Neural progenitor cell (in vitro differentiated cells): ENCODE measurements around the gene RGS7. TPM values are rescaled to one million over a fixed set of nuclear protein-coding genes. Genes with fewer than 3 reads are reported as not detected.
A peak's percentile ranks its signal among the peaks of the same experiment; 100 is the strongest.

Experiments
- DNase-seq: peaks from one replicate; pipeline ENCODE4 v3.0.0-alpha.2; 2016; ENCODE audit warnings: low spot score
- H2AFZ ChIP-seq: fragments of 200-600 bp; sonication (generic); replicated peaks from 2 replicates; pipeline ENCODE4 v1.6.1; 2016; ENCODE audit warnings: antibody characterized with exemption
- H3F3A ChIP-seq: fragments of 200-600 bp; sonication (generic); 2 replicates; pipeline ENCODE4 v1.6.1; 2016; ENCODE audit warnings: antibody characterized with exemption, low read depth
- H3K27ac ChIP-seq: fragments of 200-600 bp; sonication (generic); 2 replicates; pipeline ENCODE4 v1.5.1; 2016; ENCODE audit warnings: mild to moderate bottlenecking
- H3K27me3 ChIP-seq: fragments of 200-600 bp; sonication (generic); 2 replicates; pipeline ENCODE4 v1.6.1; 2016; ENCODE audit warnings: mild to moderate bottlenecking, moderate library complexity
- H3K36me3 ChIP-seq: fragments of 200-600 bp; sonication (generic); 2 replicates; pipeline ENCODE4 v1.5.1; 2016
- H3K4me1 ChIP-seq: fragments of 200-600 bp; sonication (generic); 2 replicates; pipeline ENCODE4 v1.6.1; 2016; ENCODE audit warnings: mixed run types
- H3K4me2 ChIP-seq: fragments of 200-600 bp; sonication (generic); 2 replicates; pipeline ENCODE4 v1.6.1; 2016
- H3K4me3 ChIP-seq: fragments of 200-600 bp; sonication (generic); 2 replicates; pipeline ENCODE4 v1.5.1; 2016
- H3K79me2 ChIP-seq: fragments of 200-600 bp; sonication (generic); 2 replicates; pipeline ENCODE4 v1.6.1; 2016; ENCODE audit warnings: low read depth
- H3K9ac ChIP-seq: fragments of 200-600 bp; sonication (generic); 2 replicates; pipeline ENCODE4 v1.6.1; 2016
- H3K9me3 ChIP-seq: fragments of 200-600 bp; sonication (generic); 2 replicates; pipeline ENCODE4 v1.5.1; 2016; ENCODE audit warnings: low read depth
- H4K20me1 ChIP-seq: fragments of 200-600 bp; sonication (generic); 2 replicates; pipeline ENCODE4 v1.6.1; 2016; ENCODE audit warnings: low read depth
- H3K27ac Mint-ChIP-seq: 3 replicates; pipeline ENCODE4 v1.8.0; 2021; ENCODE audit warnings: mixed read lengths
- H3K27me3 Mint-ChIP-seq: 2 replicates; pipeline ENCODE4 v1.8.0; 2022; ENCODE audit warnings: low read depth, mild to moderate bottlenecking, inconsistent platforms, moderate library complexity, mixed read lengths; ENCODE audit not compliant: insufficient read depth
- H3K36me3 Mint-ChIP-seq: 3 replicates; pipeline ENCODE4 v1.8.0; 2021; ENCODE audit warnings: mixed read lengths
- H3K4me1 Mint-ChIP-seq: 3 replicates; pipeline ENCODE4 v1.8.0; 2021; ENCODE audit warnings: mixed read lengths
- H3K4me3 Mint-ChIP-seq: 3 replicates; pipeline ENCODE4 v1.8.0; 2021; ENCODE audit warnings: mild to moderate bottlenecking, moderate library complexity, mixed read lengths
- H3K9me3 Mint-ChIP-seq: 3 replicates; pipeline ENCODE4 v1.8.0; 2020; ENCODE audit warnings: mixed read lengths
- EZH2 ChIP-seq: fragments of 200-600 bp; sonication (generic); IDR thresholded peaks from 2 replicates; pipeline ENCODE4 v1.6.1; 2017; ENCODE audit warnings: antibody characterized with exemption, mild to moderate bottlenecking, moderate library complexity
- EZH2phosphoT487 ChIP-seq: fragments of 200-600 bp; sonication (generic); IDR thresholded peaks from 2 replicates; pipeline ENCODE4 v1.6.1; 2017; ENCODE audit warnings: antibody characterized with exemption
- total RNA-seq: library from RNA; depleted of rRNA; stranded (reverse); fragments of >200 nt; gene quantifications from 2 replicates; pipeline ENCODE4 v1.2.3, GENCODE V29; 2015; ENCODE audit warnings: low replicate concordance
- TF ChIP-seq, protein P1 (sequence below): fragments of 200-600 bp; sonication (generic); IDR thresholded peaks from 2 replicates; pipeline ENCODE4 v1.5.1; 2017; ENCODE audit warnings: antibody characterized with exemption, mild to moderate bottlenecking

RGS7 gene
- total RNA-seq, 1 donor from 2014 or later = not detected

DNA sequence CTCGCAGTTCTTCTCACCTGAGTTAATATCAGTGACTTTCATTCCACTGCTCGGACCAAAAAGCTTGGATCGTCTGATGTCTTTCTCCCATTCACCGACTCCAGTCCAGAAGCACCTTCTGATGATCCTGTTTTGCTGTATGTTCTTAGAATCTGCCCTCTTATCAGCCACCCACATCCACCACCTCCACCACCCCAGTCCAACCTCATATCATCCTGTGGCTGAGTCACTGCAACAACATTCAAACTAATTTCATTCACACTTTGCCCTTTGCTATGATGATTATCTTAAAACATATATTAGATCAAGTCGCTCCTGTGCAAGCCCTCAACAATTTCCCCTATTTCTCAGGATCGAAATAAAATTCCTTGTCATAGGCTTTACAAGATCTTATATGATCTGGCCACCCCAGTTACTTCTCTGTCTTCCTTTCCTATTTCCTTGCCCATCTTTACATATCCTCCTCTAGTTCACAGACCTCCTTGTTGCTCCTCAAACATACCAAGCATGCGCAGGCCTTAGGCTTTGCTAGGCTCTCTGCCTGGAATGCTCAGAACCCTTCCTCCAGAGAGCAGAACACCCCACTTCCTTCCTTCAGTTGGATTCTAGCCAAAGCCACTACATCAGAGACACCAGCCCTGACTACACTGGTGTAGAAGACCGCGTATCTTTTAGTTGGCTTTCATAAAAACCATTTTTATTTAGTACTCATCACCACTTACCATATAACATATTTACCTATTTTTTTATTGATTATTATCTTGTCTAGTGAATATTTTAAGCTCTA is 409.4 kb downstream of the RGS7 start:
- Histone ChIP-seq H3K4me3 (no peak overlapping the region), H3K4me2 (no peak overlapping the region), H3K79me2 (no peaks in the 10 kb centered on the region), H4K20me1 (no peaks in the 10 kb centered on the region), H3K27ac (no peak overlapping the region), H3K36me3 (no peaks in the 10 kb centered on the region), H3K9me3 (no peaks in the 10 kb centered on the region), H2AFZ (no peak overlapping the region), H3K9ac (no peak overlapping the region), H3K4me1 (no peaks in the 10 kb centered on the region), H3F3A (no peaks in the 10 kb centered on the region), H3K27me3 (no peaks in the 10 kb centered on the region)
- H3K27ac Mint-ChIP-seq = no peak overlapping the region
- no peaks in the 10 kb centered on the region for H3K36me3 Mint-ChIP-seq
- TF ChIP-seq EZH2 (no peak), EZH2phosphoT487 (no peak)
- TF ChIP-seq, protein P1, sequence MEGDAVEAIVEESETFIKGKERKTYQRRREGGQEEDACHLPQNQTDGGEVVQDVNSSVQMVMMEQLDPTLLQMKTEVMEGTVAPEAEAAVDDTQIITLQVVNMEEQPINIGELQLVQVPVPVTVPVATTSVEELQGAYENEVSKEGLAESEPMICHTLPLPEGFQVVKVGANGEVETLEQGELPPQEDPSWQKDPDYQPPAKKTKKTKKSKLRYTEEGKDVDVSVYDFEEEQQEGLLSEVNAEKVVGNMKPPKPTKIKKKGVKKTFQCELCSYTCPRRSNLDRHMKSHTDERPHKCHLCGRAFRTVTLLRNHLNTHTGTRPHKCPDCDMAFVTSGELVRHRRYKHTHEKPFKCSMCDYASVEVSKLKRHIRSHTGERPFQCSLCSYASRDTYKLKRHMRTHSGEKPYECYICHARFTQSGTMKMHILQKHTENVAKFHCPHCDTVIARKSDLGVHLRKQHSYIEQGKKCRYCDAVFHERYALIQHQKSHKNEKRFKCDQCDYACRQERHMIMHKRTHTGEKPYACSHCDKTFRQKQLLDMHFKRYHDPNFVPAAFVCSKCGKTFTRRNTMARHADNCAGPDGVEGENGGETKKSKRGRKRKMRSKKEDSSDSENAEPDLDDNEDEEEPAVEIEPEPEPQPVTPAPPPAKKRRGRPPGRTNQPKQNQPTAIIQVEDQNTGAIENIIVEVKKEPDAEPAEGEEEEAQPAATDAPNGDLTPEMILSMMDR = no peak
- no peaks in the 10 kb centered on the region for H3K4me1 Mint-ChIP-seq
- no peak for DNase-seq
- no peak overlapping the region for H3K4me3 Mint-ChIP-seq
- peaks cover 5% of the 10 kb centered on the region for H3K27me3 Mint-ChIP-seq
- H3K9me3 Mint-ChIP-seq = no peaks in the 10 kb centered on the region

DNA sequence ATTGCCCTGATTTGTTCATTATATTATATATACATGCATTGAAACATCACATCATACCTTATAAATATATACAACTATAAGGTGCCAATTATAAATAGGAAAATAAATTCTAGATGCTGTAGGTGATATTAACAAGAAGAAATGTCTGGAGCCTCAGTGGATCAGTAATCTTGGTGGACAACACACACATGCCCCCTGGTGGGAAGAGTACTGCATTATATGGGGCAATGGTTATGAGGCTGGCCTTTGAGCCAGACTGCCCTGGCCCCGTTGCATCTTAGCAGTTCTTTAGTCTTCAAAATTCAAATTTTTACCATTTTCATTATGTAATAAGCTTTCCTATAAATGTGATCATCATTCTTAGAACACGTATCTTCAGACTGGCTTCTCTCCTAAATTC is 410.1 kb downstream of the RGS7 start:
- Mint-ChIP-seq H3K4me3 (no peak overlapping the region), H3K36me3 (no peaks in the 10 kb centered on the region), H3K27ac (no peak overlapping the region), H3K27me3 (peaks cover 5% of the 10 kb centered on the region), H3K9me3 (no peaks in the 10 kb centered on the region), H3K4me1 (no peaks in the 10 kb centered on the region)
- TF ChIP-seq EZH2 = no peak
- TF ChIP-seq, protein P1 = peak; percentile 48
- H2AFZ ChIP-seq = no peak overlapping the region
- no peaks in the 10 kb centered on the region for H3K4me1 ChIP-seq
- no peaks in the 10 kb centered on the region for H3K36me3 ChIP-seq
- H3K27ac ChIP-seq = no peak overlapping the region
- no peaks in the 10 kb centered on the region for H3K79me2 ChIP-seq
- H3K9ac ChIP-seq = no peak overlapping the region
- no peaks in the 10 kb centered on the region for H3K27me3 ChIP-seq
- H3K4me3 ChIP-seq = no peak overlapping the region
- H4K20me1 ChIP-seq = no peaks in the 10 kb centered on the region
- no peaks in the 10 kb centered on the region for H3K9me3 ChIP-seq
- no peaks in the 10 kb centered on the region for H3F3A ChIP-seq
- H3K4me2 ChIP-seq = no peak overlapping the region
- DNase-seq = peak; percentile 56

DNA sequence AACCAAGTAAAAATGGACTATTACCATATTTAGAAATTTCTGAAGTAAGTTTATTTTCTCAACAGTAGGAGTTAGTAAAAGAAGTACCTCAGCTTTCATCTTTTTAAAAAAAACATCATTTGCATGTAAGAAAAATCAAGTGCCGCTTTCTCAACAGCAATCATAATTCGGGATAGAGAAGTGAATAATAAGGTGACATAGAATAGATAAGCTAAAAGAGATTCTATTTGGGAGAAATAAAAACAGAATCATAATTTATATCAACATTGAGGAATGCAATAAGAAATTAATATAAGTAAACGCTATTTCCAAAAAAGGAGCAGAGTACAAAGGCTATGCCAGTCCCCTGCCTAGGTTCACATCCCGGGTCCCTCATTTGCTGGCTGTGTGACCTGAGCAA is 414.1 kb downstream of the RGS7 start:
- H3K36me3 Mint-ChIP-seq = no peaks in the 10 kb centered on the region
- no peaks in the 10 kb centered on the region for H4K20me1 ChIP-seq
- no peak overlapping the region for H3K4me2 ChIP-seq
- H3K27me3 ChIP-seq = no peaks in the 10 kb centered on the region
- no peak overlapping the region for H3K4me3 Mint-ChIP-seq
- no peak overlapping the region for H3K27ac Mint-ChIP-seq
- H3K4me3 ChIP-seq = no peak overlapping the region
- peaks cover 2% of the 10 kb centered on the region for H3K27me3 Mint-ChIP-seq
- no peaks in the 10 kb centered on the region for H3K79me2 ChIP-seq
- no peak overlapping the region for H3K9ac ChIP-seq
- no peak overlapping the region for H2AFZ ChIP-seq
- H3K4me1 Mint-ChIP-seq = no peaks in the 10 kb centered on the region
- no peak overlapping the region for H3K27ac ChIP-seq
- H3K36me3 ChIP-seq = no peaks in the 10 kb centered on the region
- H3K4me1 ChIP-seq = no peaks in the 10 kb centered on the region
- peaks cover 1% of the 10 kb centered on the region for H3K9me3 Mint-ChIP-seq
- no peaks in the 10 kb centered on the region for H3K9me3 ChIP-seq
- no peak for TF ChIP-seq EZH2
- no peak for TF ChIP-seq EZH2phosphoT487
- TF ChIP-seq, protein P1 = no peak
- H3F3A ChIP-seq = no peaks in the 10 kb centered on the region
- no peak for DNase-seq
